Endothelial cell of umbilical vein (primary cell): Measurements from ENCODE around the gene NEMP2.

Source experiments
- EZH2 ChIP-seq: IDR thresholded peaks from 2 replicates; pipeline ENCODE4 v1.6.1; 2012; ENCODE audit warnings: borderline replicate concordance, low read depth, mild to moderate bottlenecking, moderate library complexity, low read length, inconsistent platforms; ENCODE audit not compliant: severe bottlenecking
- FOS ChIP-seq: IDR thresholded peaks from 2 replicates; pipeline ENCODE4 v1.6.1; 2011; ENCODE audit warnings: mild to moderate bottlenecking, low read length, moderate library complexity, borderline replicate concordance; ENCODE audit not compliant: insufficient read depth
- GATA2 ChIP-seq: IDR thresholded peaks from 2 replicates; pipeline ENCODE4 v1.7.0; 2011; ENCODE audit warnings: low read depth, mild to moderate bottlenecking, moderate library complexity, mixed read lengths, low read length; ENCODE audit not compliant: insufficient read length, insufficient read depth
- POLR2A ChIP-seq: IDR thresholded peaks from 2 replicates; pipeline ENCODE4 v1.6.1; 2012; ENCODE audit warnings: low read depth, mild to moderate bottlenecking, control low read depth, low read length
- POLR2AphosphoS5 ChIP-seq: IDR thresholded peaks from 2 replicates; pipeline ENCODE4 v1.6.1; 2012; ENCODE audit warnings: low read depth, mild to moderate bottlenecking, control low read depth, low read length, moderate library complexity; ENCODE audit not compliant: insufficient read depth
- TF ChIP-seq, protein P1 (sequence below), 2 donors: IDR thresholded peaks; 1 replicate in 1 of 2; 2 replicates in 1 of 2; pipeline ENCODE4 v1.5.1; 2011; ENCODE audit warnings: low read length in 2 of 2, mild to moderate bottlenecking in 2 of 2, moderate library complexity in 2 of 2, control low read depth in 1 of 2, inconsistent platforms in 1 of 2, low read depth in 1 of 2; ENCODE audit not compliant: insufficient read depth in 1 of 2; ENCODE audit errors: extremely low read depth in 1 of 2

- TF ChIP-seq, protein P1, sequence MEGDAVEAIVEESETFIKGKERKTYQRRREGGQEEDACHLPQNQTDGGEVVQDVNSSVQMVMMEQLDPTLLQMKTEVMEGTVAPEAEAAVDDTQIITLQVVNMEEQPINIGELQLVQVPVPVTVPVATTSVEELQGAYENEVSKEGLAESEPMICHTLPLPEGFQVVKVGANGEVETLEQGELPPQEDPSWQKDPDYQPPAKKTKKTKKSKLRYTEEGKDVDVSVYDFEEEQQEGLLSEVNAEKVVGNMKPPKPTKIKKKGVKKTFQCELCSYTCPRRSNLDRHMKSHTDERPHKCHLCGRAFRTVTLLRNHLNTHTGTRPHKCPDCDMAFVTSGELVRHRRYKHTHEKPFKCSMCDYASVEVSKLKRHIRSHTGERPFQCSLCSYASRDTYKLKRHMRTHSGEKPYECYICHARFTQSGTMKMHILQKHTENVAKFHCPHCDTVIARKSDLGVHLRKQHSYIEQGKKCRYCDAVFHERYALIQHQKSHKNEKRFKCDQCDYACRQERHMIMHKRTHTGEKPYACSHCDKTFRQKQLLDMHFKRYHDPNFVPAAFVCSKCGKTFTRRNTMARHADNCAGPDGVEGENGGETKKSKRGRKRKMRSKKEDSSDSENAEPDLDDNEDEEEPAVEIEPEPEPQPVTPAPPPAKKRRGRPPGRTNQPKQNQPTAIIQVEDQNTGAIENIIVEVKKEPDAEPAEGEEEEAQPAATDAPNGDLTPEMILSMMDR (IDR thresholded peaks at IDR 0.05; ENCODE audit: extremely low read depth in 1 of 2, insufficient read depth in 1 of 2, low read depth in 1 of 2, low read length in 2 of 2): no peak
- TF ChIP-seq FOS (no peak), EZH2 (no peak), GATA2 (no peak), POLR2A (no peak), POLR2AphosphoS5 (no peak)
These were observed 7.3 kb downstream of the NEMP2 start for GRCh38 chr2:190527214-190527613.
